ENCODE results near the gene CDCA4. TPM values are rescaled to one million over a fixed set of nuclear protein-coding genes. Genes with fewer than 3 reads are reported as not detected.

Gene CDCA4
- total and polyA plus RNA-seq, 2 donors (not counting 3 experiments of a cell fraction or from before 2014, with no cell fraction given): 29.9 to 44.5 TPM

- ChIA-PET CTCF (interaction anchor here (1.2 to 2.6 kb wide), 3 partner anchors 13 to 32 kb away, joined by 3 to 15 read pairs (median 10); no protein-coding TSS in a partner anchor), POLR2A (interaction anchor here (0.6 kb wide), 1 partner anchor 43 kb away, joined by 5 read pairs; no protein-coding TSS in a partner anchor)
- peaks cover 20% of the 10 kb centered on the region for H3K4me1 ChIP-seq (ENCODE audit: control insufficient read depth, extremely low read depth, insufficient read depth, low read length)
- no peak for DNase-seq (ENCODE audit: low read depth, low spot score)
- no peaks in the 10 kb centered on the region for H3K9me1 ChIP-seq (replicated peaks; ENCODE audit: control insufficient read depth, extremely low read depth, insufficient read depth, low read length)
- no peak overlapping the region for H2AFZ ChIP-seq (ENCODE audit: low read depth, low read length)
- H3K4me3 ChIP-seq (replicated peaks in 1 of 3; ENCODE audit: insufficient read depth in 1 of 3, low read depth in 1 of 3, low read length in 3 of 3): no peak overlapping the region
- H3K36me3 ChIP-seq (ENCODE audit: control insufficient read depth in 2 of 2, extremely low read depth in 1 of 2, insufficient read depth in 2 of 2, low read length in 2 of 2): no peaks in the 10 kb centered on the region
- H3K27me3 ChIP-seq (ENCODE audit: control insufficient read depth in 2 of 2, insufficient read depth in 2 of 2, low read length in 2 of 2): no peaks in the 10 kb centered on the region
- no peak overlapping the region for H3K27ac ChIP-seq (ENCODE audit: insufficient read depth, low read depth, low read length)
- no peak for FAIRE-seq
- dilution Hi-C loops (cut with MboI; ENCODE audit: extremely low pct_ligation_motif_present, low sequenced_read_pairs) (no loop called here), intact Hi-C loops (cut with micrococcal nuclease) (no loop called here)
- TF ChIP-seq MAX (IDR thresholded peaks at IDR 0.05; ENCODE audit: insufficient read depth, insufficient read length): no peak
- no peak for TF ChIP-seq POLR2A (IDR thresholded peaks at IDR 0.05; ENCODE audit: low read depth, low read length)
- TF ChIP-seq GATA2 (IDR thresholded peaks at IDR 0.05; ENCODE audit: insufficient read depth, insufficient read length, low read depth, low read length): no peak
- TF ChIP-seq MYC (IDR thresholded peaks at IDR 0.05; ENCODE audit: low read depth, low read length): no peak
- no peak for TF ChIP-seq CTCF (IDR thresholded peaks at IDR 0.05; ENCODE audit: extremely low read depth in 1 of 2, insufficient read depth in 1 of 2, low read depth in 1 of 2, low read length in 2 of 2)
- TF ChIP-seq EZH2 (IDR thresholded peaks at IDR 0.05; ENCODE audit: borderline replicate concordance, low read depth, low read length, severe bottlenecking): no peak
- no peak for TF ChIP-seq FOS (IDR thresholded peaks at IDR 0.05; ENCODE audit: borderline replicate concordance, insufficient read depth, low read length)
- no peak for TF ChIP-seq JUN (IDR thresholded peaks at IDR 0.05; ENCODE audit: borderline replicate concordance, insufficient read depth, insufficient read length, low read depth)
- no peak for TF ChIP-seq POLR2AphosphoS5 (IDR thresholded peaks at IDR 0.05; ENCODE audit: insufficient read depth, low read depth, low read length)
- H3K9me3 ChIP-seq (replicated peaks; ENCODE audit: control insufficient read depth, insufficient read depth, low read length): no peaks in the 10 kb centered on the region
- H4K20me1 ChIP-seq (replicated peaks; ENCODE audit: control insufficient read depth, extremely low read depth, insufficient read depth, low read length): no peaks in the 10 kb centered on the region
- H3K9ac ChIP-seq (replicated peaks; ENCODE audit: extremely low read depth, insufficient read depth, low read length): no peak overlapping the region
- no peak overlapping the region for H3K4me2 ChIP-seq (ENCODE audit: insufficient read depth, low read length)
- no peaks in the 10 kb centered on the region for H3K79me2 ChIP-seq (ENCODE audit: control insufficient read depth, insufficient read depth, low read length)
- no TSS peak for BruUV-seq (replicated peaks)
Observed at GRCh38 chr14:105058521-105059034, 37.7 kb upstream of the CDCA4 start.
